ENCODE data around the gene CA10.

CA10 gene

GRCh38 chr17:51676691-51677487 is 481.6 kb downstream of the CA10 start:
- no peak for TF ChIP-seq CTCF (conservative IDR thresholded peaks at IDR 0.05)
- no peak overlapping the region for H3K27ac ChIP-seq

GRCh38 chr17:51674579-51675255 is 483.8 kb downstream of the CA10 start:
- TF ChIP-seq CTCF (conservative IDR thresholded peaks at IDR 0.05): no peak
- no peak overlapping the region for H3K27ac ChIP-seq

- H3K27ac ChIP-seq: no peak overlapping the region
Observed at GRCh38 chr17:51673070-51673469, 485.4 kb downstream of the CA10 start.

GRCh38 chr17:51672065-51672464 is 486.4 kb downstream of the CA10 start:
- TF ChIP-seq CTCF (conservative IDR thresholded peaks at IDR 0.05): no peak
- H3K27ac ChIP-seq: no peak overlapping the region

More at GRCh38 chr17:51673070-51673469, 485.4 kb downstream of the CA10 start:
- no peak for TF ChIP-seq CTCF (conservative IDR thresholded peaks at IDR 0.05)

GRCh38 chr17:51670899-51671298 is 487.6 kb downstream of the CA10 start:
- no peak overlapping the region for H3K27ac ChIP-seq
- TF ChIP-seq CTCF (conservative IDR thresholded peaks at IDR 0.05): no peak

- H3K27ac ChIP-seq: no peak overlapping the region
Observed at GRCh38 chr17:51668963-51669246, 489.6 kb downstream of the CA10 start.

More at GRCh38 chr17:51668963-51669246, 489.6 kb downstream of the CA10 start:
- no peak for TF ChIP-seq CTCF (conservative IDR thresholded peaks at IDR 0.05)

All from VCaP (cell line).